ENCODE data around the gene SMIM35.

DNA sequence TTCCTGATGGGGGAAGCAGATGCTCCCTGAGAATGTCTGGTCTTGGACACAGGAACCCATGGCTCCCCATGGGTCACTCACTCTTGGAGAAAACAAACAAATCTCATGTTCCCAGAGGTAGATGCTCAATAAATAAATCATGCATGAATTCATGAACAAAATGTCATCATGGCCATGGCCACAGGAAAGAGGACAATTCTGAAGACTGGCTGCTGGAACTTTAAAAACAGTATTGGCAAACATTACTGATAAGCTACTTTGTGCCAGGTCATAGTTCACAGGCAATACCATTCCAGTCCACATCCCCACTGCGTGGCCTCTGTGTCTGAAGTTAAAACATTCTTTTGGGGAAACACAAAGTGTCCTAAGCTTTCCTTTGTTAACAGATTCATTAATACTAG lies 9.2 kb upstream of the SMIM35 start:
- TF ChIP-seq, protein P1, sequence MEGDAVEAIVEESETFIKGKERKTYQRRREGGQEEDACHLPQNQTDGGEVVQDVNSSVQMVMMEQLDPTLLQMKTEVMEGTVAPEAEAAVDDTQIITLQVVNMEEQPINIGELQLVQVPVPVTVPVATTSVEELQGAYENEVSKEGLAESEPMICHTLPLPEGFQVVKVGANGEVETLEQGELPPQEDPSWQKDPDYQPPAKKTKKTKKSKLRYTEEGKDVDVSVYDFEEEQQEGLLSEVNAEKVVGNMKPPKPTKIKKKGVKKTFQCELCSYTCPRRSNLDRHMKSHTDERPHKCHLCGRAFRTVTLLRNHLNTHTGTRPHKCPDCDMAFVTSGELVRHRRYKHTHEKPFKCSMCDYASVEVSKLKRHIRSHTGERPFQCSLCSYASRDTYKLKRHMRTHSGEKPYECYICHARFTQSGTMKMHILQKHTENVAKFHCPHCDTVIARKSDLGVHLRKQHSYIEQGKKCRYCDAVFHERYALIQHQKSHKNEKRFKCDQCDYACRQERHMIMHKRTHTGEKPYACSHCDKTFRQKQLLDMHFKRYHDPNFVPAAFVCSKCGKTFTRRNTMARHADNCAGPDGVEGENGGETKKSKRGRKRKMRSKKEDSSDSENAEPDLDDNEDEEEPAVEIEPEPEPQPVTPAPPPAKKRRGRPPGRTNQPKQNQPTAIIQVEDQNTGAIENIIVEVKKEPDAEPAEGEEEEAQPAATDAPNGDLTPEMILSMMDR (IDR thresholded peaks at IDR 0.05; ENCODE audit: extremely low read depth in 1 of 2, insufficient read depth in 1 of 2, low read depth in 1 of 2, low read length in 2 of 2): no peak
- TF ChIP-seq POLR2A (IDR thresholded peaks at IDR 0.05; ENCODE audit: low read depth, low read length): no peak

Measured in endothelial cell of umbilical vein (primary cell).